ENCODE measurements around the gene KCNMA1. TPM values are rescaled to one million over a fixed set of nuclear protein-coding genes. Genes with fewer than 3 reads are reported as not detected.

Gene KCNMA1
- total and polyA plus RNA-seq, 10 of the 15 experiments (the other 5 are each of a cell fraction or from before 2014, with no cell fraction given): 8.5 to 77.0 (median 21.3) TPM

- no peak overlapping the region for H3K27ac ChIP-seq (ENCODE audit: control insufficient read depth, insufficient read depth)
- no peak overlapping the region for H3K4me3 ChIP-seq
- H3K27me3 ChIP-seq (replicated peaks in 1 of 2; ENCODE audit: control insufficient read depth in 2 of 2, insufficient read depth in 2 of 2, low read length in 1 of 2): no peaks in the 10 kb centered on the region
- no peaks in the 10 kb centered on the region for H3K36me3 ChIP-seq (ENCODE audit: control insufficient read depth in 2 of 2, insufficient read depth in 2 of 2, low read length in 1 of 2)
- no peak overlapping the region for H3K9ac ChIP-seq (ENCODE audit: control insufficient read depth, insufficient read depth, low read length)
- intact Hi-C loops (cut with micrococcal nuclease; ENCODE audit: unreplicated experiment): no loop called here
- POLR2A ChIA-PET: no interaction called here
- no peak overlapping the region for H3K4me2 ChIP-seq (ENCODE audit: control insufficient read depth, insufficient read depth)
- SMC1A ChIA-PET (ENCODE audit: uncharacterized antibody, unreplicated experiment): no interaction called here
- FAIRE-seq (no peak), ATAC-seq (no peak), DNase-seq (ENCODE audit: low read depth, low spot score) (no peak)
- CTCF ChIA-PET: interaction anchor here (1.6 kb wide), 1 partner anchor 15 kb away, joined by 7 read pairs; no protein-coding TSS in a partner anchor
- BruUV-seq (replicated peaks): no TSS peak
- in situ Hi-C loops (cut with MboI): no loop called here
- 0% methylated on average over 2 of the region's 2 CpGs for WGBS (ENCODE audit: insufficient coverage, insufficient replicate concordance, low lambda C conversion rate, missing lambda C conversion rate)
- H3K79me2 ChIP-seq (ENCODE audit: control insufficient read depth, insufficient read depth, low read length): no peaks in the 10 kb centered on the region
- H2AFZ ChIP-seq (ENCODE audit: control insufficient read depth, low read depth, low read length): no peak overlapping the region
- no peaks in the 10 kb centered on the region for H4K20me1 ChIP-seq (ENCODE audit: control insufficient read depth, insufficient read depth)
- RAD21 ChIA-PET (ENCODE audit: unreplicated experiment): no interaction called here
- H3K9me3 ChIP-seq (replicated peaks; ENCODE audit: control insufficient read depth, insufficient read depth, low read length): no peaks in the 10 kb centered on the region
- H3K4me1 ChIP-seq (ENCODE audit: control insufficient read depth, insufficient read depth, low read length): no peaks in the 10 kb centered on the region
- no peak for TF ChIP-seq FOXM1 (IDR thresholded peaks at IDR 0.05; ENCODE audit: low read depth, low read length)
- TF ChIP-seq CEBPZ (IDR thresholded peaks at IDR 0.05; ENCODE audit: low read depth, low read length): no peak
- no peak for TF ChIP-seq ATF3 (IDR thresholded peaks at IDR 0.05; ENCODE audit: borderline replicate concordance, extremely low read depth, low read depth, low read length)
- TF ChIP-seq YY1 (IDR thresholded peaks at IDR 0.05; ENCODE audit: low read depth, low read length): no peak
- TF ChIP-seq SIX5 (IDR thresholded peaks at IDR 0.05; ENCODE audit: low read depth, low read length, severe bottlenecking): no peak
- TF ChIP-seq USF1 (IDR thresholded peaks at IDR 0.05; ENCODE audit: borderline replicate concordance, extremely low read length, insufficient read depth, low read depth, low read length): no peak
- TF ChIP-seq BMI1 (IDR thresholded peaks at IDR 0.05; ENCODE audit: borderline replicate concordance): no peak
- TF ChIP-seq JUNB (IDR thresholded peaks at IDR 0.05): no peak
- TF ChIP-seq E2F4 (IDR thresholded peaks at IDR 0.05; ENCODE audit: low read depth, low read length): no peak
- no peak for TF ChIP-seq ZNF622 (IDR thresholded peaks at IDR 0.05)
- no peak for TF ChIP-seq TAF1 (IDR thresholded peaks at IDR 0.05; ENCODE audit: borderline replicate concordance, low read depth, low read length)
- no peak for TF ChIP-seq CBX5 (IDR thresholded peaks at IDR 0.05; ENCODE audit: low read depth)
These were observed 585.0 kb downstream of the KCNMA1 start for GRCh38 chr10:77052593-77052992.
